Measurements from ENCODE around the gene OGA.

The OGA gene

GRCh38 chr10:101744267-101744666, 74.0 kb downstream of the OGA start:
- no peak overlapping the region for H3K4me3 ChIP-seq (ENCODE audit: low read depth, low read length)
- no peak for TF ChIP-seq CTCF (conservative IDR thresholded peaks at IDR 0.05; ENCODE audit: low read depth, low read length)
- peak; percentile 7 for DNase-seq (ENCODE audit: low read depth)

- DNase-seq (ENCODE audit: low read depth) = no peak
- no peak for TF ChIP-seq CTCF (conservative IDR thresholded peaks at IDR 0.05; ENCODE audit: low read depth, low read length)
- H3K4me3 ChIP-seq (ENCODE audit: low read depth, low read length) = no peak overlapping the region
Observed at GRCh38 chr10:101741938-101742337, 76.3 kb downstream of the OGA start.

GRCh38 chr10:101736666-101737065, 81.6 kb downstream of the OGA start:
- TF ChIP-seq CTCF (conservative IDR thresholded peaks at IDR 0.05; ENCODE audit: low read depth, low read length) = no peak
- DNase-seq (ENCODE audit: low read depth) = no peak
- H3K4me3 ChIP-seq (ENCODE audit: low read depth, low read length) = no peak overlapping the region

Measured in choroid plexus epithelial cell (primary cell).